Ecto neural progenitor cell (in vitro differentiated cells): ENCODE data around the gene EPHA2.
A peak's percentile ranks its signal among the peaks of the same experiment; 100 is the strongest.
"Not testable (repeated sequence)": the region's sequence is repeated elsewhere in the genome, so short reads cannot be mapped to it uniquely, and the experiment has no call there.

Experiments used
- DNase-seq: peaks from one replicate; pipeline ENCODE4 v3.0.0-alpha.2; 2018; ENCODE audit warnings: low spot score

Gene EPHA2

GRCh38 chr1:16167331-16168143 lies 11.7 kb upstream of the EPHA2 start:
- DNase-seq: peak; percentile 93

GRCh38 chr1:16166117-16166516 lies 10.2 kb upstream of the EPHA2 start:
- no peak for DNase-seq

- DNase-seq: no peak
These were observed 9.7 kb upstream of the EPHA2 start for GRCh38 chr1:16165548-16165947.

GRCh38 chr1:16165073-16165364 lies 9.2 kb upstream of the EPHA2 start:
- no peak for DNase-seq

GRCh38 chr1:16164213-16165072 lies 8.6 kb upstream of the EPHA2 start:
- DNase-seq: no peak

GRCh38 chr1:16163608-16164212 lies 7.8 kb upstream of the EPHA2 start:
- not testable (repeated sequence) for DNase-seq

GRCh38 chr1:16162163-16162822 lies 6.4 kb upstream of the EPHA2 start:
- peak; percentile 79 for DNase-seq

- no peak for DNase-seq
These were observed 5.8 kb upstream of the EPHA2 start for GRCh38 chr1:16161717-16162116.

GRCh38 chr1:16158993-16159831 lies 3.3 kb upstream of the EPHA2 start:
- no peak for DNase-seq

- DNase-seq: no peak
These were observed 2.2 kb upstream of the EPHA2 start for GRCh38 chr1:16158025-16158424.

- DNase-seq: no peak
These were observed 1.1 kb upstream of the EPHA2 start for GRCh38 chr1:16156848-16157495.

- DNase-seq: peak; percentile 66
These were observed 1.7 kb downstream of the EPHA2 start for GRCh38 chr1:16153999-16154673.

- DNase-seq: peak; percentile 69
These were observed 2.5 kb downstream of the EPHA2 start for GRCh38 chr1:16153096-16153998.

GRCh38 chr1:16152481-16153087 lies 3.3 kb downstream of the EPHA2 start:
- peak; percentile 76 for DNase-seq

- no peak for DNase-seq
These were observed 3.9 kb downstream of the EPHA2 start for GRCh38 chr1:16151995-16152384.

- no peak for DNase-seq
These were observed 4.5 kb downstream of the EPHA2 start for GRCh38 chr1:16151196-16151994.

- no peak for DNase-seq
These were observed 5.4 kb downstream of the EPHA2 start for GRCh38 chr1:16150508-16150907.
